Posterior cingulate gyrus (tissue), 11 donors: Measurements from ENCODE around the gene GLB1L2.

ENCODE experiments used
- DNase-seq, 10 donors: peaks; one replicate each; pipeline versions ENCODE4 v3.0.0 to v3.0.0-alpha.2; 2020 to 2021; ENCODE audit warnings: mixed read lengths in 3 of 10
- intact Hi-C: fragments of 100-400 bp; cut with DNase I; formaldehyde crosslinking; loops from one replicate; pipeline ENCODE4 v1.15.1; 2023

GLB1L2 gene

DNA sequence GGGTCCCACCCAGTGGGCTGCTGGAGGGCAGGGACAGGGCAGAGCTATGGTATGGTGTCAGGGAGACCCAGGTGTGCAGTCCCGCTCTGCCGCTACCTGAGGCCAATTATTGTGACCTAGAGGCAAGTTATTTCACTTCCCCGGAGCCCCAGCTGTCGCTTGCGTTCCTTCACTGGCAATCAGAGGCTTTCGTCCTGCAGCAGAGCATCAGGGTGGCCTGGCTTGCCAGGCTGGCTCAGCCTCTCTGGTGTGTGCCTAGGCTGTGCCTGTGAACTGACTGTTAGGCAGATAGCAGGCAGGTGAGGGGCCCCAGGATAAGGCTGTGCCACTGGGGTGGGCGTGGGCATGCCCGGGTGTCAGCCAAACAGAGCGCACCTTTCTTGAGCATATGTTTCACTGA, 31.4 kb downstream of the GLB1L2 start:
- DNase-seq = peak in 3 of 10 donors; percentile 36 to 56 (median 44)
- intact Hi-C loops = loop anchor here (5.0 kb wide), 1 partner anchor 504 kb away; no protein-coding TSS in a partner anchor

DNA sequence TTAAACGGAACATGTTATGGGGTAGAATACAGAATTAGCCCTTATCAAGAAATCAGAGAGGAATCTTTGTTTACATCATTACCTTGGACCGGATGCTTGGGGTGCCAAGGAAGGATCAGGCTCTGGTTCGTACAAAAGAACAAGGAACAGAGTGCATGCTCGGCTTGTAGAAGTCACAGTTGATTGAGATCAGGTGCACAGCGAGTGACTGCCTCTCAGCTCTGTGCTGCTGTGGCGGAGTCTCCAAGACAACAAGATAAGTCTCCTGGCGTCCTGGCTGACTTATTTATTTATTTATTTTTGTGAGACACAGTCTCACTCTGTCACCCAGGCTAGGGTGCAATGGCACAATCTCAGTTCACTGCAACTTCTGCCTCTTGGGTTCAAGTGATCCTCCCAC, 31.8 kb downstream of the GLB1L2 start:
- intact Hi-C loops = loop anchor here (5.0 kb wide), 1 partner anchor 504 kb away; no protein-coding TSS in a partner anchor

DNA sequence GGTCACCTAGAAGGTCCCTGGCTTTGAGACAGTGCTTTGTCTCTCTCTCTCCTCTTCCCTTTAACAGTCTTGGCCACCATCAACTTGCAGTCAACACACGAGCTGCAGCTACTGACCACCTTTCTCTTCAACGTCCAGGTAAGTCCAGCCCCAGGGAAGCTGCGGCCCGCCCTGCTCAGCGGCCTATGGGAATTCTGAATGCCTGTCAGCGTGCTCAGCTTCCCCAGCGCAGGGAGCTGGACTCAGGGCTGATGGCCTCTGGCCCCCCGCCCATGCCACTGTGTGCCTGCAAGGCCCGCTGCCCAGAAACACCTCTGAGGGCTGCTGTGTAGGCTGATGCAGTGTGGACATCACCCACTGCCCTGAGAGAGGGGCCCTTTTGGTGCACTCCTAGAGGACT, 32.5 kb downstream of the GLB1L2 start:
- DNase-seq = peak in 4 of 10 donors; percentile 4 to 80 (median 52)
- intact Hi-C loops = loop anchor here (5.0 kb wide), 1 partner anchor 503 kb away; no protein-coding TSS in a partner anchor

More for the DNA sequence above, 31.8 kb downstream of the GLB1L2 start:
- peak in 2 of 10 donors; percentile 10 to 60 for DNase-seq

DNA sequence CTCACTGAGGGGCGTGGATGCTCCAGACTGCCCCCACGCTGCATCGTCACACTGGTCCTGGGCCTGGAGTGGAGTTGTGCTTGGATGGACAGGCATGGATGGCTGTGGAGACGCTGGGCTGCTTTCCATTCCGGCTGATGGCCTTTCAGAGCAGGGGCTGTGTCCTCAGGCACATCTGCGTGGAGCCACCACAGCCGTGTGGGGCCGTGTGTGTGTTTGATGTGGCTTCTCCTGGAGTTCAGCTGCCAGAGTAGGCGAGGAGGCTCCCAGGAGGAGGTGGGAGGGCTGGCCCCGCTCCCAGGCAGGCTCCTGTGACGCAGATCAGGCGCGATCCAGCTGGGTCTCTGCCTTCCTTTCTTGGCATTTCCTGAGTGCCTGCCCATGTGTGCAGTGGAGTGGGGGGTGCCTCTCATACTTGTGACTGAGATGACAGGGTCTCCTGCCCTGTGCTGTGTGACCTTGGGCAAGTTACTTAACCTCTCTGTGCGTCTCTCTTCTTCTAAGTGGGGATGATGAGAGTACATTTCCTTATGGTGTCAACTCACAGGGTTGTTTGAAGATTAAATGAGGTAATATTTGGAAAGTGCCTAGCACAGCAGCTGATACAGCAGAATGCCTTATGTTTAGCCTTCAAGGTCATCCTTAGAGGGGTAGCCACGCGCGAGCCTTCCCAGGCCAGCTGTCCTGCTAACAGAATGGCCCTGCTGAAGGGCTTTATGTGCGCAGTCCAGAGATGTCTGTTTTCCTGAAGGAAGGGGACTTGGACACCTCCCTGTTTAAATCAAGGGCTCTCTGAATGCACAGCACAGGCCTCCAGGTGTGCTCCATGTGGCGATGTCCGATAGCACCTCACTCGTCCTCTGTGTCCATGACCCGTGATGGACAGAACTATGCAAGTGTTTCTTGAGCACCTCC, 33.5 kb downstream of the GLB1L2 start:
- intact Hi-C loops = no loop called here
- peak in 9 of 10 donors; percentile 29 to 95 (median 70) for DNase-seq

DNA sequence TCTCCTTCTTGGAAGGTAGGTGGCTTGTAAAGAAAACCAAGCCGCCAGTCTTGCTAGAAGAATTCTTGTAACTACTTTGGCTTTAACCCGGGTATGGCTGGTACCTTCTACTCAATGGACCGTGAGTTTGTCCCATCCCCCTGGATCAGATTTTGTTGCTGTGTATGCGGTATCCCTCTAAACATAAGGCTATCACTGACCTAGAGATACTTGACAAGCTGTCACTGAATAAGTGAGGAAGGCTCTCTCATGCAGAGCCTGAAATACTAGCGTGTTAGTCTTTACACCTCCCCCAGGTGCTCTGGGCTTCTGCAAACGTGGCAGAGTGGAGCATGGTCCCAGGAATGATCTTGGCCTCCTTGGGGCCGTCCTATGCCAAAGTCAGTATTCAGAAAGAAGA, 34.5 kb downstream of the GLB1L2 start:
- DNase-seq = peak in 1 of 10 donors; percentile 2
- intact Hi-C loops = no loop called here

DNA sequence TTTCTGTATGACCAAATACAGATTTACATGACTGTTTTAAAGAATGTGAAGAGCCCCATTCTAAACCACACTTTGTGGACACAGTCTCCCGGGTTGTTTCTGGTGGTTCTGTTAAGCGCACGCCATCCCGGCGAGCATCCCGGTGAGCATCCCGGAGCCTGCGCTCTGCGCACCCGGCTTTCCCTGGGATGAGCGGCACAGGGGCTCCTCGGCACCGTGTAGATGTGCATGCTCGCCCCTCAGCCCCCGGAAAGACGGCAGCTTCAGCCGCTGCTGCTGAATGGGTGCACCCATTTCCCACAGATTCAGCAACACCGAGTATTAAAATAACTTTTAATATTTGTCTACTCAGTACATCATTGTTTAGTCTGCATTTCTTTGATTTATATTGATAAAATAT, 36.0 kb downstream of the GLB1L2 start:
- peak in 5 of 10 donors; percentile 8 to 76 (median 57) for DNase-seq
- intact Hi-C loops = no loop called here

DNA sequence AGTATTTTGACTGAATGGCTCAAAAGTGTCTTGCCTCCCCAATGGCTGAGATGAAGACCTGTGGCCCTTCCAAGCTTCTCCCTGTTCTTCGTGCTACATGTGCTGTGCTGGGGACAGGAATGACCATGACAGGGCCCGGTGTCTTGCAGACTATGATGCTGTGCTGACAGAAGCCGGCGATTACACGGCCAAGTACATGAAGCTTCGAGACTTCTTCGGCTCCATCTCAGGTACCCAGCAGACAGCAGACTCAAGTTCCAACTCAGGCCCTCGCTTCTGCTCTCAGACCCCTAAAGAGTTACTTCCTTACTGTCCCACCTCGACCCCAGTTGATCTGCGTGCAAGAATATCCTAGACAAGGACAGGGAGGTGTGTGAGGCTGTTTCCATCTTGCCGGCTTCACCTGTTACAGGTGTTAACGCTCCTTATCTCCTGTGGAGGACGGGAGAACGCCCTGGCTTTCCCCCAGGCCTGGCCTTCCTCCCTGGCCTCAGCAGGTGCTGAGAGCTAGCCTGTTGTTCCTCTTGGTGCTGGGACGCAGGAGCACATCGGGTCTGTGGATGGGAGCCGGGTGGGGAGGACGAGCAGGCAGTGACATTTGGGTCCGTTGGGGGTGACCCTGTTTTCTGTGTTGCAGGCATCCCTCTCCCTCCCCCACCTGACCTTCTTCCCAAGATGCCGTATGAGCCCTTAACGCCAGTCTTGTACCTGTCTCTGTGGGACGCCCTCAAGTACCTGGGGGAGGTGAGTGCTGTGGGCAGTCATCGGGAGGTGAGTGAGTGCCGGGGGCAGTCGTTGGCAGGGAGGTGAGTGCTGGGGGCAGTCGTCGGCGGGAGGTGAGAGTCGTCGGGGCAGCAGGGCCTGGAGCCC, 38.1 kb downstream of the GLB1L2 start:
- intact Hi-C loops = no loop called here
- DNase-seq = peak in 4 of 10 donors; percentile 1 to 72 (median 64)

DNA sequence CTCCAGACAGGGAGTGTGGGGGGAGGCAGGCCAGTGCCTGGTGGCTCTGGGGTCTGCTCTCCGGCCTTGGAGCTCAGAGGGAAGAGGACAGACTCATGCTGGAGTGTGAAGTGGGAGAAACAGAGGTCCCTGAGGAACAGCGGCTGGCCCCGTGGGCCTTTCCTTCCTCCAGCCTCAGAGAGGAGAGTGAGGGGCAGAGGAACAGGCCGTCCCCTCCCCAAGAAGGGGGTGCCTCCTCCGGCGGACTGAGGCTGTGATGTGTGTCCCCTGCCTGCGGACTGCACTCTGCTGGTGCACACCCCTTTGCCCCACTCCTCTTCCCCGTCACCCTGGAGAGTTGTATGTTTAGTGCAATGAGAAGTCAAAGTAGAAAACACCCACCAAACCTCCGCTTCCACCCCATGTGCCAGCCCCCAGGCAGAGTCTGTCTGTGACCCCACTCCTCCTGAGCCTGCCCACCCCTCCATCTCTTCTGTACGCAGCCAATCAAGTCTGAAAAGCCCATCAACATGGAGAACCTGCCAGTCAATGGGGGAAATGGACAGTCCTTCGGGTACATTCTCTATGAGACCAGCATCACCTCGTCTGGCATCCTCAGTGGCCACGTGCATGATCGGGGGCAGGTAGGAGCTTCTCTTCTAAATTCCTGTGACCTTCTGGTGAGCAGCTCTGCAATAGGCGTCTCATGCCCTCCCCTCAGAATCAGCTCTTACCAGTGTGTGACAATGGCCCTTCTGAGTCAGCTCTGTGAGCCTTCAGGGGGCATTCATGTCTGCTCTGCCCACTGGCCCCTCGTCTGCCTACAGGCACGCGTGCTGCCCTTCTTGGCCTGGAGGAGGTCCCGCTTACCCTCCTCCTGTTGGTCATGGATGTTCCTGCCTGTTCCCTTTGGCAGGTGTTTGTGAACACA, 39.0 kb downstream of the GLB1L2 start:
- peak in 5 of 10 donors; percentile 6 to 65 (median 59) for DNase-seq
- intact Hi-C loops = no loop called here

DNA sequence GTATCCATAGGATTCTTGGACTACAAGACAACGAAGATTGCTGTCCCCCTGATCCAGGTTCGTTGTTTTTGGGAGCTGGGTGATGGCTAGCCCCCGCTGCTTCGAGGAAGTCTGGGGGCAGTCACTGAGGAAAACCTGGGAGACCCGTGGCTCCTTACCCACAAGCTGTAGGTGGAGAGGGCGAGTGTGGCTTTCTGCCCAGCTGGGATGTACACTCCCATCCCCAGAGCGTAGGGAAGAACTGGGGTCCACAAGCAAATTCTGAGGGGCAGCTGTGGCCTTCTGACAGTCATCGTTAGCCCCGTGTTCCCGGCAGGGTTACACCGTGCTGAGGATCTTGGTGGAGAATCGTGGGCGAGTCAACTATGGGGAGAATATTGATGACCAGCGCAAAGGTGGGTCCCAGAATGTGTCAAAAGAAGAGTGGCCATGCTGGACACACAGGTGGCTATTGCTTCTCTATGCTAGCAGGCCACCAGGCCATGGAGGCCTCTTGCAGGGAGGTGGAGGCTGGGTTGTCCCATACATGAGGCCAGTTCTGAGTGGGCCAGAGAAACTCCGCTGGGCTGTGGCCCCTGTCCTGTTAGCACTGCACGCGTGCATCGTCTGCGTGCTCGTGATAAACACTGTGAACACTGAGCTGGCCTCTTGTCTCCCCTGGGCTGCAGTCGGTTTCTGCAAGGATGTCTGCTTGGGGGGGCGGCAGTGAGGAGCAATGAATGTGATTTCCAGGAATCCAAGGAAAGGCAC, 39.8 kb downstream of the GLB1L2 start:
- DNase-seq = peak in 5 of 10 donors; percentile 5 to 79 (median 55)
- intact Hi-C loops = no loop called here

DNA sequence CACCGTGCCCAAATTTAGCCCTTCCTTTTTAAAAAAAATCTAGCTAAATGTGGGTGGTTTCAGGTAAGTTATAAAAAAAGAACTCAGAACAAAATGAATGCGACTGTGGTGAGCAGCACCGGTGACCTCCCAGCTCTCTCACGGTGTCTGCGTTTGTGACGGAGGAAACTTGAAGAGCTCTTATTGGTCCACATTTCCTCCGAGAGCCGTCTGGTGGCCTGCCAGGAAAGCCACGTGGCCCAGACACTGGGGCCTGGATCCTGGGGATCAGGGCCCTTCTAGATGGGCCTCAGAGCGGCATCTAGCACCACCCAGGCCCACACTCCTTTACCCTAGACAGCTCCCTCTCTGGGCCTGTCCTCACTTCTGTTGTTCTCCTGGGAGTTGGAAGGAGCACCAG, 40.7 kb downstream of the GLB1L2 start:
- intact Hi-C loops = no loop called here
- DNase-seq = peak in 6 of 10 donors; percentile 6 to 82 (median 44)

DNA sequence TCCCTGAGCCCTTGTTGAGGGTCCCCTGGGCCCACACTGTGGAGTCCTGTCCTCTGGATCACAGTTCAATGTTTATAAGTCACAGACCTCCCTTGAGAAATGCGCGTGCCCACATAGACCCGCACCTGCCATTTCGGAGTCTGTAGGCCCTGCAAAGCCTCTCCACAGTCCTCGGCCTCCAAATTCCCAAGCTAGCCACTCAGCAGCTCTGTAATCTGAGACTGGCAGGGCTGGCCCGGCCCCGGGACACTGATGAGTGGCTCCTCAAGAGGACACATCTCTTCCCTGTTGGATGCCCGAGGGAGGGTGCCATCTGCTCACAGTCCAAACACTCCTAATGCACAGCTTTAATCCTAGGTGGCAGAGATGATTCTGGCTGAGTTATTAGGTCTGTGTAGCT, 41.2 kb downstream of the GLB1L2 start:
- intact Hi-C loops = no loop called here
- DNase-seq = peak in 6 of 10 donors; percentile 38 to 91 (median 77)

DNA sequence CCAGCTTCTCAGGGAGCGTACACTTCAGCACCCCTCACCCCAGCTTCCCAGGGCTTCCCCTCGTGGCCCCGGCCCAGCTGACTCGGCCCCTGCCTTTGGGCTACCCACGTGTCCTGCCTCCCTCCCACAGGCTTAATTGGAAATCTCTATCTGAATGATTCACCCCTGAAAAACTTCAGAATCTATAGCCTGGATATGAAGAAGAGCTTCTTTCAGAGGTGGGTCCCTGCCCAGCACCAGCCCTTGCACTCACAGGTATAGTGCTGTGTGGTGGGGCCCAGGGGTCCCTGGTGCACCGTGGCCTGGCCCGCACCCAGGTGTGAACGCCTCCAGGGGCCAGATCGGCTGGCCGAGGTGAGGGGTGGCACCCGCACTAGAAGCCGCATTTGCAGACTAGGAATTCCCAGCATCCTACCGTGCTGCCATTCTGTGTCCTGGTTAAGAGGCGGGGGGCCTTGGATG, 41.8 kb downstream of the GLB1L2 start:
- intact Hi-C loops = no loop called here
- peak in 4 of 10 donors; percentile 5 to 74 (median 63) for DNase-seq

DNA sequence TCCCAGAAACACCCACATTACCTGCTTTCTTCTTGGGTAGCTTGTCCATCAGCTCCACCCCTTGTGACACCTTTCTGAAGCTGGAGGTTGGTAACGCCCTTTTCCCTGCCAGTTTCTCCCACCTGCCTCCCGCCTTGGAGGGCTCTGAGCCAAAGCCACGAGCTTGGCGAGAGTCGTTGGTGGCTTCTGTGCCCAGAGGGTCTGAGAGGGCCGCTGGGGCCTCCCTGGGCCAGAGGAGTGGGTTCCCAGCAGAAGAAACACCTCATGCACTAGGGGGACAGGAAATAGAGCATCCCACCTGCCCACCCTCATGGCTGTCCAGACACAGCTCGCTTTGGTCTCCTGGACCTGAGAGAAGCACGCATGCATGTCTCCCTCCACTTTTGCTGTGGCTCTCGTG, 42.4 kb downstream of the GLB1L2 start:
- DNase-seq = peak in 4 of 10 donors; percentile 2 to 63 (median 41)
- intact Hi-C loops = no loop called here

DNA sequence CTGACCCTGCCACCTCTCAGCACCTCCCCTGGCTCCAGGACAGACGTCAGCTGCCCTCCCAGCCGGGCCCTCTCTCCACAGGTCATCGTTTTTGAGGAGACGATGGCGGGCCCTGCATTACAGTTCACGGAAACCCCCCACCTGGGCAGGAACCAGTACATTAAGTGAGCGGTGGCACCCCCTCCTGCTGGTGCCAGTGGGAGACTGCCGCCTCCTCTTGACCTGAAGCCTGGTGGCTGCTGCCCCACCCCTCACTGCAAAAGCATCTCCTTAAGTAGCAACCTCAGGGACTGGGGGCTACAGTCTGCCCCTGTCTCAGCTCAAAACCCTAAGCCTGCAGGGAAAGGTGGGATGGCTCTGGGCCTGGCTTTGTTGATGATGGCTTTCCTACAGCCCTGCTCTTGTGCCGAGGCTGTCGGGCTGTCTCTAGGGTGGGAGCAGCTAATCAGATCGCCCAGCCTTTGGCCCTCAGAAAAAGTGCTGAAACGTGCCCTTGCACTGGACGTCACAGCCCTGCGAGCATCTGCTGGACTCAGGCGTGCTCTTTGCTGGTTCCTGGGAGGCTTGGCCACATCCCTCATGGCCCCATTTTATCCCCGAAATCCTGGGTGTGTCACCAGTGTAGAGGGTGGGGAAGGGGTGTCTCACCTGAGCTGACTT, 43.2 kb downstream of the GLB1L2 start:
- DNase-seq = peak in 5 of 10 donors; percentile 2 to 75 (median 67)
- intact Hi-C loops = no loop called here

DNA sequence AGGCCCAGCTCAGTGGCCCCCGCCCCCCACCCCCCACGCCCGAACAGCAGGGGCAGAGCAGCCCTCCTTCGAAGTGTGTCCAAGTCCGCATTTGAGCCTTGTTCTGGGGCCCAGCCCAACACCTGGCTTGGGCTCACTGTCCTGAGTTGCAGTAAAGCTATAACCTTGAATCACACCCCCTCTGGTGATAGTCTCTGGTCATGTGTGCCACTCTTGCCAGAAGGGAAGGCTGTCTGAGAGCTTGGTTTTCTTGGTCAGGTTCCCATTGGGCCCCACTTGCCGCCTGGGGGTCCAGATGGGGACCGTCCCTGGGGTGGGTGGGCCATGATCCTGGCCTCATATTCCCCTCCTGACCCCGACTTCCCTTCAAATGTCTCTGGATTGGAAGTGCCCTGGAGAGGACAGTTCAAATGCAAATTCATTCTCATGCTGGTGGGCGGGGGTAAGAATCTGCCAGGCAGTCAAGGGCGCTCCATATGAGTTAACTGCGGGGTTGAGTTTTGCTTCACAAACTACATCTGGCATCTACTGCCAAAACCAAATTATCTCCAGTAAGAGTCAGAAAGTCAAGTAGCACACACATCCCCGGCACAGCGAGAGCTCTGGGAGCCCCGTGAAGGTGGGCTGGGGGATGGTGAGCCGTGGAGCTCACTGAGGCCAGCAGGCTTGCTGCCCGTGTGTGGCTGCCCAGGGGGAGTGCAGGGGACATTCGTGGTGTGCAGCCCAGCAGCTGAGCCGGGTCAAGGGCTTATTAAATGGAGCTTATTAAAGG, 44.5 kb downstream of the GLB1L2 start:
- DNase-seq = peak in 5 of 10 donors; percentile 4 to 81 (median 54)

DNA sequence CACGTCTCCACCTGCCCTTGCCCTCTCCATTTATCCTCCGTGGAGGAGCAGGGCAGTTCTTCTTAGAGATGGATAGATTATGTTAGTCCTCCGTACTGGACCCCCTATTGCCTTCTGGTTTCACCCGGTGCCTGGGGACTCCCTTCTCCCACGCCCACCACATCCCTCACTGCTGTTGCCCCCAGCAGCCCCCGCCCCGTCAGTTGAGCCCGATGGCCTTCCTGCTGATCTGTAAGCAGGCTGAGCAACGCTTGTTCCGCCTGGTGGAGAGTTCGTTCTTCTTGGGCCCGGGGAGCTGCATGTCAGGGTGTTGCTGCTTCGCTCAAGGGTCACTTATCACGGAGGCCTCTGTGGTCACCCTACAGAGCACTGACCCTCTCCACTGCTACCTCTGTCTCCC, 46.1 kb downstream of the GLB1L2 start:
- intact Hi-C loops = no loop called here
- peak in 4 of 10 donors; percentile 13 to 78 (median 60) for DNase-seq

More for the DNA sequence above, 44.5 kb downstream of the GLB1L2 start:
- intact Hi-C loops = no loop called here

DNA sequence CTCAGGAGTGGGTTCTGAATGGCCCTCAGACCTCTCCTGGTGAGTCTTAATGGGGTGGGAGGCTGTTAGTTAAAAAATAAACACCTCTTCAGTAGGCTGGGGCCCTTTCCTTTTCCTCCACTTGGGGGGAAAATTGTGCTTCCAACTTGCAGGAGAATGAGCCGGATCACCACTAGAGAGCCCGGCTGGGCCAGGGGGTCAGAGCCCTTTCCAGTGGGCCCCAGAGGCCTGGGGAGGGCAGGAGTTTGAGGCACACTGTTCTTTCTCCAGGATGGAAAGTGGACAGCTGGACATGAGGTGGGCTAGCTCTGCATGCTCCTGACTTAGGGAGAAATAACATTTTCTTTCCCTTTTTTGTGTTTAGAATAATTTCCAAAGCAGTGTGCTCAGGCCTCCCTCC, 47.5 kb downstream of the GLB1L2 start:
- peak in 3 of 10 donors; percentile 24 to 68 (median 50) for DNase-seq
- intact Hi-C loops = no loop called here
